HG02840 (cell line): ENCODE measurements around the gene SHROOM2.
"Not testable (repeated sequence)": the region's sequence is repeated elsewhere in the genome, so short reads cannot be mapped to it uniquely, and the experiment has no call there.

Experiments used
- ATAC-seq: cut with Tn5 transposase; IDR thresholded peaks from one replicate; pipeline ENCODE4 v1.9.1; 2021; ENCODE audit warnings: mild to moderate bottlenecking, moderate library complexity, moderate number of reproducible peaks; ENCODE audit not compliant: unreplicated experiment, low FRiP score

The SHROOM2 gene

GRCh38 chrX:9825129-9825790 is 39.0 kb downstream of the SHROOM2 start:
- ATAC-seq = no peak

- no peak for ATAC-seq
Measured at GRCh38 chrX:9825966-9826365, 39.7 kb downstream of the SHROOM2 start.

- peak; percentile 83 for ATAC-seq
Measured at GRCh38 chrX:9829308-9830267, 43.4 kb downstream of the SHROOM2 start.

- ATAC-seq = no peak
Measured at GRCh38 chrX:9832811-9833210, 46.6 kb downstream of the SHROOM2 start.

GRCh38 chrX:9835585-9836210 is 49.5 kb downstream of the SHROOM2 start:
- no peak for ATAC-seq

- ATAC-seq = no peak
Measured at GRCh38 chrX:9842541-9842940, 56.3 kb downstream of the SHROOM2 start.

- no peak for ATAC-seq
Measured at GRCh38 chrX:9844936-9845577, 58.8 kb downstream of the SHROOM2 start.

GRCh38 chrX:9845578-9845952 is 59.3 kb downstream of the SHROOM2 start:
- no peak for ATAC-seq

- no peak for ATAC-seq
Measured at GRCh38 chrX:9846631-9847030, 60.4 kb downstream of the SHROOM2 start.

GRCh38 chrX:9847071-9847470 is 60.8 kb downstream of the SHROOM2 start:
- no peak for ATAC-seq

- no peak for ATAC-seq
Measured at GRCh38 chrX:9848718-9849479, 62.7 kb downstream of the SHROOM2 start.

GRCh38 chrX:9851890-9852289 is 65.7 kb downstream of the SHROOM2 start:
- no peak for ATAC-seq

GRCh38 chrX:9853307-9853706 is 67.1 kb downstream of the SHROOM2 start:
- ATAC-seq = no peak

GRCh38 chrX:9855561-9856283 is 69.5 kb downstream of the SHROOM2 start:
- no peak for ATAC-seq

- ATAC-seq = no peak
Measured at GRCh38 chrX:9856588-9856987, 70.4 kb downstream of the SHROOM2 start.

- no peak for ATAC-seq
Measured at GRCh38 chrX:9857575-9858474, 71.6 kb downstream of the SHROOM2 start.

- not testable (repeated sequence) for ATAC-seq
Measured at GRCh38 chrX:9858684-9859083, 72.5 kb downstream of the SHROOM2 start.
